ENCODE data around the gene CEP112. TPM values are rescaled to one million over a fixed set of nuclear protein-coding genes. Genes with fewer than 3 reads are reported as not detected.

The CEP112 gene
- total and polyA plus RNA-seq, 10 of the 15 experiments (the other 5 are each of a cell fraction or from before 2014, with no cell fraction given): 0.11 to 3.8 (median 0.32) TPM; not detected in 1

DNA sequence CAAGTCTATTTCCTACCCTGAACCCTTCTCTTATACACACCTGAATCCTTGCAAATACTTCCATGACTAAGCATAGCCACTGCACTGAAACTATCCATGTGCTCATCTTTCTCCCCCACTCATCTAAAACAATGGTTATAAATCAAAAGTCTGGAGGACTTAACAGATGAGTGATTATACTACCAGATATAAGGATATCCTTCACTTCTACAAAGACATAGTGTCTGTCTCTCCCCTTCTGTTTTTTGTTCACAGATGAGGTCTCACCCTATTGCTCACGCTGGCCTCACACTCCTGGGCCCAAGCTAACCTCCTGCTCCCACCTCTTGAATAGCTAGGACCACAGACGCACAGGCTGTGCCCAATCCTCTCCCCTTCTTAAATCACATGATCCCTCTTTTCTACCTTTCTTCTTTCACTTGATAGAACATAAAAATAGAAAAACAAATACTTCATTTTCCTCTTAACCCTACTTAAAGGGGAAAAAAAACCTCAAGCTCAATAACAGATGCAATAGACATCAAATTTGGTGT lies 19.2 kb downstream of the CEP112 start:
- ChIA-PET RAD21 (ENCODE audit: unreplicated experiment) (interaction anchor here (1.2 kb wide), 1 partner anchor 11 kb away, joined by 3 read pairs; no protein-coding TSS in a partner anchor), SMC1A (ENCODE audit: uncharacterized antibody, unreplicated experiment) (no interaction called here), CTCF (interaction anchor here (0.7 to 0.9 kb wide), 2 partner anchors 9 to 941 kb away, joined by 3 read pairs; no protein-coding TSS in a partner anchor), POLR2A (no interaction called here)
- in situ Hi-C loops (cut with MboI) (no loop called here), intact Hi-C loops (cut with micrococcal nuclease; ENCODE audit: unreplicated experiment) (no loop called here)
- no TSS peak for BruUV-seq (replicated peaks)
- no peak overlapping the region for H3K4me2 ChIP-seq (ENCODE audit: control insufficient read depth, insufficient read depth)
- H4K20me1 ChIP-seq (ENCODE audit: control insufficient read depth, insufficient read depth): no peaks in the 10 kb centered on the region
- no peak for ATAC-seq
- H2AFZ ChIP-seq (ENCODE audit: control insufficient read depth, low read depth, low read length): no peak overlapping the region
- 43% methylated on average over 2 of the region's 2 CpGs for WGBS (ENCODE audit: insufficient coverage, insufficient replicate concordance, low lambda C conversion rate, missing lambda C conversion rate)
- DNase-seq (ENCODE audit: low read depth, low spot score): no peak
- H3K9ac ChIP-seq (ENCODE audit: control insufficient read depth, insufficient read depth, low read length): no peak overlapping the region
- TF ChIP-seq, protein P1, sequence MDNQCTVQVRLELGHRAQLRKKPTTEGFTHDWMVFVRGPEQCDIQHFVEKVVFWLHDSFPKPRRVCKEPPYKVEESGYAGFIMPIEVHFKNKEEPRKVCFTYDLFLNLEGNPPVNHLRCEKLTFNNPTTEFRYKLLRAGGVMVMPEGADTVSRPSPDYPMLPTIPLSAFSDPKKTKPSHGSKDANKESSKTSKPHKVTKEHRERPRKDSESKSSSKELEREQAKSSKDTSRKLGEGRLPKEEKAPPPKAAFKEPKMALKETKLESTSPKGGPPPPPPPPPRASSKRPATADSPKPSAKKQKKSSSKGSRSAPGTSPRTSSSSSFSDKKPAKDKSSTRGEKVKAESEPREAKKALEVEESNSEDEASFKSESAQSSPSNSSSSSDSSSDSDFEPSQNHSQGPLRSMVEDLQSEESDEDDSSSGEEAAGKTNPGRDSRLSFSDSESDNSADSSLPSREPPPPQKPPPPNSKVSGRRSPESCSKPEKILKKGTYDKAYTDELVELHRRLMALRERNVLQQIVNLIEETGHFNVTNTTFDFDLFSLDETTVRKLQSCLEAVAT (IDR thresholded peaks at IDR 0.05): no peak
- TF ChIP-seq PAX5 (IDR thresholded peaks at IDR 0.05; ENCODE audit: borderline replicate concordance, low read depth, low read length) (no peak), ATF7 (IDR thresholded peaks at IDR 0.05; ENCODE audit: low read depth) (no peak), NR2C1 (IDR thresholded peaks at IDR 0.05) (no peak), REST (IDR thresholded peaks at IDR 0.05; ENCODE audit: low read depth, low read length) (no peak), POU2F2 (IDR thresholded peaks at IDR 0.05; ENCODE audit: borderline replicate concordance, low read depth, low read length) (no peak)
- TF ChIP-seq, protein P2, sequence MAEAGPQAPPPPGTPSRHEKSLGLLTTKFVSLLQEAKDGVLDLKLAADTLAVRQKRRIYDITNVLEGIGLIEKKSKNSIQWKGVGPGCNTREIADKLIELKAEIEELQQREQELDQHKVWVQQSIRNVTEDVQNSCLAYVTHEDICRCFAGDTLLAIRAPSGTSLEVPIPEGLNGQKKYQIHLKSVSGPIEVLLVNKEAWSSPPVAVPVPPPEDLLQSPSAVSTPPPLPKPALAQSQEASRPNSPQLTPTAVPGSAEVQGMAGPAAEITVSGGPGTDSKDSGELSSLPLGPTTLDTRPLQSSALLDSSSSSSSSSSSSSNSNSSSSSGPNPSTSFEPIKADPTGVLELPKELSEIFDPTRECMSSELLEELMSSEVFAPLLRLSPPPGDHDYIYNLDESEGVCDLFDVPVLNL (IDR thresholded peaks at IDR 0.05; ENCODE audit: low read depth, low read length): no peak
- H3K79me2 ChIP-seq (ENCODE audit: control insufficient read depth, insufficient read depth, low read length): no peaks in the 10 kb centered on the region
- no peak overlapping the region for H3K27ac ChIP-seq (ENCODE audit: control insufficient read depth, insufficient read depth)
- no peaks in the 10 kb centered on the region; a peak in 1 of 4 replicates for H3K27me3 ChIP-seq (replicated peaks in 1 of 2; ENCODE audit: control insufficient read depth in 2 of 2, insufficient read depth in 2 of 2, low read length in 1 of 2)
- H3K36me3 ChIP-seq (ENCODE audit: control insufficient read depth in 2 of 2, insufficient read depth in 2 of 2, low read length in 1 of 2): no peaks in the 10 kb centered on the region
- H3K9me3 ChIP-seq (replicated peaks; ENCODE audit: control insufficient read depth, insufficient read depth, low read length): no peaks in the 10 kb centered on the region
- H3K4me3 ChIP-seq: no peak overlapping the region
- FAIRE-seq: no peak
- no peaks in the 10 kb centered on the region for H3K4me1 ChIP-seq (ENCODE audit: control insufficient read depth, insufficient read depth, low read length)

Data from GM12878 (cell line).